ENCODE results near the gene MAB21L2. TPM values are rescaled to one million over a fixed set of nuclear protein-coding genes. Genes with fewer than 3 reads are reported as not detected.

Gene MAB21L2
- total and polyA plus RNA-seq, 10 of the 15 experiments (the other 5 are each of a cell fraction or from before 2014, with no cell fraction given) = 0.11 to 0.25 TPM; not detected in 8

GRCh38 chr4:150589157-150589556 lies 7.2 kb downstream of the MAB21L2 start:
- no peak for DNase-seq (ENCODE audit: low read depth, low spot score)
- no peak overlapping the region for H3K4me2 ChIP-seq (ENCODE audit: control insufficient read depth, insufficient read depth)
- ATAC-seq = no peak
- SMC1A ChIA-PET (ENCODE audit: uncharacterized antibody, unreplicated experiment) = interaction anchor here (0.8 to 1.9 kb wide), 4 partner anchors 9 to 222 kb away, joined by 3 to 7 read pairs (median 4); no protein-coding TSS in a partner anchor
- BruUV-seq (replicated peaks) = no TSS peak
- H3K27me3 ChIP-seq (replicated peaks in 1 of 2; ENCODE audit: control insufficient read depth in 2 of 2, insufficient read depth in 2 of 2, low read length in 1 of 2) = no peaks in the 10 kb centered on the region
- no peak overlapping the region for H2AFZ ChIP-seq (ENCODE audit: control insufficient read depth, low read depth, low read length)
- CTCF ChIA-PET = interaction anchor here (1.1 kb wide), 1 partner anchor 292 kb away, joined by 4 read pairs; no protein-coding TSS in a partner anchor
- TF ChIP-seq MXI1 (IDR thresholded peaks at IDR 0.05; ENCODE audit: low read depth, low read length) (no peak), JUND (IDR thresholded peaks at IDR 0.05; ENCODE audit: low read depth, low read length) (no peak), NFYB (IDR thresholded peaks at IDR 0.05; ENCODE audit: insufficient read depth, low read depth, low read length) (no peak), ZNF207 (IDR thresholded peaks at IDR 0.05; ENCODE audit: borderline replicate concordance) (no peak), POU2F2 (IDR thresholded peaks at IDR 0.05; ENCODE audit: borderline replicate concordance, low read depth, low read length) (no peak), EGR1 (IDR thresholded peaks at IDR 0.05; ENCODE audit: borderline replicate concordance in 1 of 2, low read depth in 2 of 2, low read length in 2 of 2) (no peak), GATAD2B (conservative IDR thresholded peaks at IDR 0.05; ENCODE audit: low read depth) (no peak), SMC3 (IDR thresholded peaks at IDR 0.05; ENCODE audit: borderline replicate concordance, low read length) (no peak), RCOR1 (conservative IDR thresholded peaks at IDR 0.05; ENCODE audit: low read depth, low read length) (no peak), ZZZ3 (IDR thresholded peaks at IDR 0.05; ENCODE audit: control insufficient read depth, insufficient read length, low read depth) (no peak), IKZF1 (conservative IDR thresholded peaks at IDR 0.05) (no peak)
- no peaks in the 10 kb centered on the region for H4K20me1 ChIP-seq (ENCODE audit: control insufficient read depth, insufficient read depth)
- RAD21 ChIA-PET (ENCODE audit: unreplicated experiment) = interaction anchor here (1.3 kb wide), 1 partner anchor 278 kb away, joined by 3 read pairs; no protein-coding TSS in a partner anchor
- in situ Hi-C loops (cut with MboI) = no loop called here
- intact Hi-C loops (cut with micrococcal nuclease; ENCODE audit: unreplicated experiment) = no loop called here
- FAIRE-seq = no peak
- H3K4me3 ChIP-seq = no peak overlapping the region
- no peak overlapping the region for H3K27ac ChIP-seq (ENCODE audit: control insufficient read depth, insufficient read depth)
- H3K9me3 ChIP-seq (replicated peaks; ENCODE audit: control insufficient read depth, insufficient read depth, low read length) = no peaks in the 10 kb centered on the region; the same call in 1 of the 3 replicates
- peaks cover 0 to 8% of the 10 kb centered on the region in 2 experiments; a peak in 2 of 4 replicates for H3K36me3 ChIP-seq (ENCODE audit: control insufficient read depth in 2 of 2, insufficient read depth in 2 of 2, low read length in 1 of 2)
- H3K9ac ChIP-seq (ENCODE audit: control insufficient read depth, insufficient read depth, low read length) = no peak overlapping the region
- WGBS (ENCODE audit: insufficient coverage, insufficient replicate concordance, low lambda C conversion rate, missing lambda C conversion rate) = 100% methylated on average over 2 of the region's 2 CpGs
- H3K4me1 ChIP-seq (ENCODE audit: control insufficient read depth, insufficient read depth, low read length) = no peaks in the 10 kb centered on the region
- POLR2A ChIA-PET = no interaction called here
- no peaks in the 10 kb centered on the region for H3K79me2 ChIP-seq (ENCODE audit: control insufficient read depth, insufficient read depth, low read length)

All from GM12878 (cell line).